OCI-LY1 (cell line): ENCODE results near the gene FDX2.
A peak's percentile ranks its signal among the peaks of the same experiment; 100 is the strongest.
"Not testable (repeated sequence)": the region's sequence is repeated elsewhere in the genome, so short reads cannot be mapped to it uniquely, and the experiment has no call there.

Source experiments
- H2AFZ ChIP-seq: fragments of 200-600 bp; sonication (generic), shearing (Covaris generic); 2 replicates; pipeline ENCODE4 v1.6.0; 2014; ENCODE audit warnings: antibody characterized with exemption, mild to moderate bottlenecking, low read length
- H3F3A ChIP-seq: fragments of 200-600 bp; sonication (generic), shearing (Covaris generic); 2 replicates; pipeline ENCODE4 v1.6.0; 2014; ENCODE audit warnings: mild to moderate bottlenecking, antibody characterized with exemption, low read length, moderate library complexity; ENCODE audit not compliant: insufficient read depth
- H3K27ac ChIP-seq: fragments of 200-600 bp; sonication (generic); 2 replicates; pipeline ENCODE4 v1.5.1; 2014; ENCODE audit warnings: low read length, mixed run types, mild to moderate bottlenecking, low read depth; ENCODE audit not compliant: poor library complexity, severe bottlenecking
- H3K27me3 ChIP-seq: fragments of 200-600 bp; sonication (generic); 2 replicates; pipeline ENCODE4 v1.6.0; 2014; ENCODE audit warnings: antibody characterized with exemption, mild to moderate bottlenecking, low read length, moderate library complexity; ENCODE audit not compliant: insufficient read depth
- H3K36me3 ChIP-seq: fragments of 200-600 bp; sonication (generic); 2 replicates; pipeline ENCODE4 v1.6.1; 2014; ENCODE audit warnings: mild to moderate bottlenecking, antibody characterized with exemption, low read length, moderate library complexity, mixed read lengths; ENCODE audit not compliant: insufficient read depth
- H3K4me1 ChIP-seq: fragments of 200-600 bp; sonication (generic); 2 replicates; pipeline ENCODE4 v1.5.1; 2014; ENCODE audit warnings: mild to moderate bottlenecking, low read length, moderate library complexity; ENCODE audit not compliant: insufficient read depth, severe bottlenecking
- H3K4me2 ChIP-seq: fragments of 200-600 bp; sonication (generic), shearing (Covaris generic); 2 replicates; pipeline ENCODE4 v1.6.1; 2014; ENCODE audit warnings: low read length
- H3K4me3 ChIP-seq: fragments of 200-600 bp; sonication (generic); 2 replicates; pipeline ENCODE4 v1.5.1; 2014; ENCODE audit warnings: low read length, low read depth, mild to moderate bottlenecking, mixed read lengths; ENCODE audit not compliant: poor library complexity, severe bottlenecking
- H3K79me2 ChIP-seq: fragments of 200-600 bp; shearing (Covaris generic); 2 replicates; pipeline ENCODE4 v1.6.1; 2016; ENCODE audit warnings: mixed run types, low read length, mixed read lengths; ENCODE audit not compliant: insufficient read depth
- H3K9ac ChIP-seq: fragments of 200-600 bp; sonication (generic), shearing (Covaris generic); 2 replicates; pipeline ENCODE4 v1.6.1; 2014; ENCODE audit warnings: mild to moderate bottlenecking, low read length, mixed read lengths
- H3K9me2 ChIP-seq: fragments of 200-600 bp; sonication (generic), shearing (Covaris generic); 2 replicates; pipeline ENCODE4 v1.6.1; 2014; ENCODE audit warnings: low read depth, mild to moderate bottlenecking, low read length, mixed read lengths
- H3K9me3 ChIP-seq: fragments of 200-600 bp; shearing (Covaris generic); 2 replicates; pipeline ENCODE4 v1.6.1; 2014; ENCODE audit warnings: low read length, mixed read lengths
- H4K20me1 ChIP-seq: fragments of 200-600 bp; sonication (generic), shearing (Covaris generic); 2 replicates; pipeline ENCODE4 v1.6.0; 2016; ENCODE audit warnings: mild to moderate bottlenecking, low read length; ENCODE audit not compliant: insufficient read depth
- EZH2 ChIP-seq: fragments of 200-600 bp; sonication (generic), shearing (Covaris generic); IDR thresholded peaks from 2 replicates; pipeline ENCODE4 v1.8.0; 2017; ENCODE audit warnings: borderline replicate concordance, mixed run types, mild to moderate bottlenecking, antibody characterized with exemption, low read length, moderate library complexity, mixed read lengths
- TF ChIP-seq, protein P1 (sequence below): fragments of 200-600 bp; sonication (generic), shearing (Covaris generic); IDR thresholded peaks from 2 replicates; pipeline ENCODE4 v1.5.1; 2017; ENCODE audit warnings: mild to moderate bottlenecking, antibody characterized with exemption, low read length, moderate library complexity, mixed read lengths

Gene FDX2

DNA sequence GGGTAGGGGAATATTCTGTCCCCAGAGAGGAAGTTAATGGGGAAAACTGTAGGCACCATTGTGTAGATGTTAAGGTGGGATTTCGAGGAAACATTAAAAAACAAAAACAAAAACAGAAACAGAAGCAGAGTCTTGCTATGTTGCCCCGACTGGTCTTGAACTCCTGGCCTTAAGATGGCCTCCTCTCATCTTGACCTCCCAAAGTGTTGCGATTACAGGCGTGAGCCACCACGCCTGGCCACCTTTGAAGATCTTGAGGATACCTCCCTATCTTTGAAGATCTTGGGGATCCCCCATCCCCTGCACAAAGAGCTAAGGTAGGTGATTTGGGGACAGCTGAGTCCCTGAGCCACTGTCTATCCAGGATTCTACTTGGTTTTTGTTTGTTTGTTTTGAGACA lies 24.2 kb upstream of the FDX2 start:
- Histone ChIP-seq H3K36me3 (no peaks in the 10 kb centered on the region; the same call in 1 of the 2 replicates), H3F3A (no peaks in the 10 kb centered on the region), H3K79me2 (no peaks in the 10 kb centered on the region), H3K4me3 (peak overlapping the region; percentile 63), H3K4me2 (peak overlapping the region; percentile 77), H2AFZ (peak overlapping the region; percentile 22; the same call in 1 of the 2 replicates), H4K20me1 (no peaks in the 10 kb centered on the region), H3K27ac (no peak overlapping the region), H3K9me3 (no peaks in the 10 kb centered on the region), H3K27me3 (no peaks in the 10 kb centered on the region; the same call in 1 of the 2 replicates), H3K4me1 (peaks cover 22% of the 10 kb centered on the region), H3K9ac (peak overlapping the region; percentile 68; the same call in 1 of the 2 replicates), H3K9me2 (no peaks in the 10 kb centered on the region)
- TF ChIP-seq, protein P1, sequence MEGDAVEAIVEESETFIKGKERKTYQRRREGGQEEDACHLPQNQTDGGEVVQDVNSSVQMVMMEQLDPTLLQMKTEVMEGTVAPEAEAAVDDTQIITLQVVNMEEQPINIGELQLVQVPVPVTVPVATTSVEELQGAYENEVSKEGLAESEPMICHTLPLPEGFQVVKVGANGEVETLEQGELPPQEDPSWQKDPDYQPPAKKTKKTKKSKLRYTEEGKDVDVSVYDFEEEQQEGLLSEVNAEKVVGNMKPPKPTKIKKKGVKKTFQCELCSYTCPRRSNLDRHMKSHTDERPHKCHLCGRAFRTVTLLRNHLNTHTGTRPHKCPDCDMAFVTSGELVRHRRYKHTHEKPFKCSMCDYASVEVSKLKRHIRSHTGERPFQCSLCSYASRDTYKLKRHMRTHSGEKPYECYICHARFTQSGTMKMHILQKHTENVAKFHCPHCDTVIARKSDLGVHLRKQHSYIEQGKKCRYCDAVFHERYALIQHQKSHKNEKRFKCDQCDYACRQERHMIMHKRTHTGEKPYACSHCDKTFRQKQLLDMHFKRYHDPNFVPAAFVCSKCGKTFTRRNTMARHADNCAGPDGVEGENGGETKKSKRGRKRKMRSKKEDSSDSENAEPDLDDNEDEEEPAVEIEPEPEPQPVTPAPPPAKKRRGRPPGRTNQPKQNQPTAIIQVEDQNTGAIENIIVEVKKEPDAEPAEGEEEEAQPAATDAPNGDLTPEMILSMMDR, result no peak

DNA sequence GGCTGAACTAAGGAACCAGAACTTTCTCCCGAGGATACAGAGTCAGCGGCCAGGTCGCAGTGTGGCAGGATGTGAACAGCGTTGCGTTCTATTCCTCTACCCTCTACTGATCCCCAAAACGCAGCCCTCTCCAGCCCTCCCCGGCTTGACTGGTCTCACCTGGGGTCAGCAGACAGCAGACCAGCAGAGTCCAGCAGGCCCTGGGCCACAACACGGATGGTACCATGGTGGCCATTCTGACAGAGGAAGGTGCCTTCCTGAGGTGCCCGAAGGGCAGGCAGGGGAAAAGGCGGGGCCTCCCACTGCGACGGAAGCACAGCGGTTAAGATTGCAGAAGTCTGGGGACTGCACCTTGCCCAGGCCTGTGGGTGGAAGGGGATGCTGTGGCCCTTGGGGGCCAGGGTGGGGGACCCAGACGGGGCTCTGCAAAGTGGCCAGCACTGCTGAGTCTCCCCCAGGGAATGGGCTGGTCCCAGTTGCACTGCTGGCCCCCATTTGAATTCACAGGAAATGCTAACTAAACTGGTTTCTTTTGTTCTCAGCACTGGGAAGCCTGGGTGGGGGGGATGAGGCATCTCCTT lies 23.7 kb upstream of the FDX2 start, which contains the start of gene ICAM3:
TSS of gene ICAM3 (minus strand) at position 245 of the 581 bp plus-strand sequence. CDS start at position 235, 10 bp downstream.
- Histone ChIP-seq H3K4me3 (peak within 1 kb of the TSS; percentile 63), H3F3A (no peaks in the 10 kb centered on the region), H3K36me3 (no peaks in the 10 kb centered on the region; the same call in 1 of the 2 replicates), H3K27ac (no peak within 1 kb of the TSS), H3K4me2 (peak within 1 kb of the TSS; percentile 77), H3K27me3 (no peaks in the 10 kb centered on the region; the same call in 1 of the 2 replicates), H3K79me2 (no peaks in the 10 kb centered on the region), H3K4me1 (peaks cover 27% of the 10 kb centered on the region), H4K20me1 (no peaks in the 10 kb centered on the region), H2AFZ (peak within 1 kb of the TSS; percentile 22), H3K9me2 (no peaks in the 10 kb centered on the region), H3K9ac (peak within 1 kb of the TSS; percentile 68), H3K9me3 (no peaks in the 10 kb centered on the region)
- TF ChIP-seq EZH2, result no peak
- TF ChIP-seq, protein P1, result no peak

DNA sequence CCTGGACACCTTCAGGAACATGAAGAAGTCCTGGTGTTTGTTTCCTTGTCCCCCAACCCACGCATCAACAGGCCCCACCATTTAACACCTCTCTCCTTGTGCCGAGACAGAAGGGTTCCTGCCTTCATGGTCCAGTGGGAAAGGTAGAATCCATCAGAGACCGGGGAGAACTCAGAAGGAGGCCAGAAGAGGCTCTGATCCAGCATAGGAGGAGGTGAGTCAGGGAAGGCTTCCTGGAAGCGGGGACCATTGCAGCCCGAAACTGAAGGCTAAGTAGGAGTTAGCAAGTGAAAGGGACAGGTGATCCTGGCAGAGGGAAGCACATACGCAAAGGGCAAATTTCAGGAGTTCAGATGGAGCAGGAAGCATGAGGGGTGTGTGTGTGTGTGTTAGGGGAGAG lies 23.1 kb upstream of the FDX2 start:
- no peaks in the 10 kb centered on the region for H3K79me2 ChIP-seq
- peak overlapping the region; percentile 68 for H3K9ac ChIP-seq
- H4K20me1 ChIP-seq, result no peaks in the 10 kb centered on the region
- no peak overlapping the region for H3K27ac ChIP-seq
- peaks cover 32% of the 10 kb centered on the region for H3K4me1 ChIP-seq
- no peaks in the 10 kb centered on the region; the same call in 1 of the 2 replicates for H3K27me3 ChIP-seq
- peak overlapping the region; percentile 22; the same call in 1 of the 2 replicates for H2AFZ ChIP-seq
- H3K36me3 ChIP-seq, result no peaks in the 10 kb centered on the region; the same call in 1 of the 2 replicates
- no peaks in the 10 kb centered on the region for H3K9me3 ChIP-seq
- peak overlapping the region; percentile 63 for H3K4me3 ChIP-seq
- no peaks in the 10 kb centered on the region for H3F3A ChIP-seq
- peak overlapping the region; percentile 77 for H3K4me2 ChIP-seq
- TF ChIP-seq, protein P1, result no peak
- TF ChIP-seq EZH2, result no peak
- no peaks in the 10 kb centered on the region for H3K9me2 ChIP-seq

DNA sequence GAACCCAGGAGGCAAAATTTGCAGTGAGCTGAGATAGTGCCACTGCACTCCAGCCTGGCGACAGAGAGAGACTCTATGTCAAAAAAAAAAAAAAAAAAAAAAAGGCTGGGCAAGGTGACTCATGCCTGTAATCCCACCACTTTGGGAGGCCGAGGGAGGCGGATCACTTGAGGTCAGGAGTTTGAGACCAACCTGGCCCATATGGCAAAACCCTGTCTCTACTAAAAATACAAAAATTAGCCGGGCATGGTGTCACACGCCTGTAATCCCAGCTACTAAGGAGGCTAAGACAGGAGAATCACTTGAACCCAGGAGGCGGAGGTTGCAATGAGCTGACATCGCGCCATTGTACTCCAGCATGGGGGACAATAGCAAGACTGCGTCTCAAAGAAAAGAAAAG lies 20.9 kb upstream of the FDX2 start:
- not testable (repeated sequence) for H3K9ac ChIP-seq, H3F3A ChIP-seq, H2AFZ ChIP-seq, H3K4me2 ChIP-seq, H3K9me3 ChIP-seq, H3K27ac ChIP-seq, H3K27me3 ChIP-seq, H3K4me3 ChIP-seq, H4K20me1 ChIP-seq, H3K36me3 ChIP-seq, H3K9me2 ChIP-seq
- H3K4me1 ChIP-seq, result peaks cover 44% of the 10 kb centered on the region
- H3K79me2 ChIP-seq, result peaks cover 11% of the 10 kb centered on the region
